Right lobe of liver (tissue), 6 donors: ENCODE data around the gene LRBA. TPM values are rescaled to one million over a fixed set of nuclear protein-coding genes. Genes with fewer than 3 reads are reported as not detected.
A peak's percentile ranks its signal among the peaks of the same experiment; 100 is the strongest.

Experiments
- ATAC-seq, 4 donors: fragments of 200-7000 bp; cut with Tn5 transposase; one replicate each; pipeline ENCODE4 v1.9.1; 2020; ENCODE audit warnings: mild to moderate bottlenecking in 4 of 4, moderate library complexity in 4 of 4
- DNase-seq, 3 donors: peaks; one replicate each; pipeline ENCODE4 v3.0.0-alpha.2; 2020
- H3K27ac ChIP-seq, 3 donors: fragments of 200-600 bp; one replicate each; pipeline ENCODE4 v1.8.0; 2022
- H3K27me3 ChIP-seq, 2 donors: fragments of 200-600 bp; one replicate each; pipeline ENCODE4 v1.8.0; 2022
- H3K36me3 ChIP-seq, 4 donors: fragments of 200-600 bp; sonication (generic) in 1 of 4; one replicate each; pipeline versions ENCODE4 v1.5.1 to v1.8.0; 2017 to 2022; ENCODE audit warnings: control low read depth in 1 of 4
- H3K4me1 ChIP-seq, 4 donors: fragments of 200-600 bp; sonication (generic) in 1 of 4; one replicate each; pipeline versions ENCODE4 v1.5.1 to v1.8.0; 2017 to 2022; ENCODE audit warnings: control low read depth in 1 of 4
- H3K4me3 ChIP-seq, 3 donors: fragments of 200-600 bp; one replicate each; pipeline ENCODE4 v1.8.0; 2022
- H3K9me3 ChIP-seq, 4 donors: fragments of 200-600 bp; sonication (generic) in 1 of 4; one replicate each; pipeline versions ENCODE4 v1.5.1 to v1.8.0; 2017 to 2022; ENCODE audit warnings: control low read depth in 1 of 4
- CTCF ChIP-seq, 4 donors: fragments of 200-600 bp in 3 of 4; fragments of 450-650 bp in 1 of 4; IDR thresholded peaks; one replicate each; pipeline versions ENCODE4 v1.5.1 to v1.8.0; 2016 to 2022; ENCODE audit warnings: antibody characterized with exemption in 4 of 4, mild to moderate bottlenecking in 2 of 4
- POLR2A ChIP-seq: fragments of 450-650 bp; IDR thresholded peaks from one replicate; pipeline ENCODE4 v1.6.1; 2017; ENCODE audit warnings: antibody characterized with exemption, mild to moderate bottlenecking
- whole genome bisulfite sequencing: methylation state at CpG from one replicate; pipeline ENCODE4 v1.1.6; 2018; ENCODE audit warnings: low coverage, low lambda C conversion rate; ENCODE audit not compliant: insufficient coverage; ENCODE audit errors: missing lambda C conversion rate; 5-methylcytosine and 5-hydroxymethylcytosine counted together
- intact Hi-C, 2 donors: fragments of 100-400 bp; cut with DNase I; formaldehyde crosslinking; loops; one replicate each; pipeline versions ENCODE4 v1.11.2 to v1.14.1; 2022
- total RNA-seq, 6 experiments: library from RNA; depleted of rRNA in 2 of 6; stranded (reverse); fragments of >200 nt in 2 of 6; fragmentation: NEBNext Ultra II Directional in 3 of 6; extraction: Animal tissue kit (Norgen Biotek cat#: 25700) in 3 of 6; gene quantifications; one replicate each; pipeline versions ENCODE4 v1.1.0 to v1.2.4, GENCODE V29; 2016 to 2023
- donor health status: DM: no; HTN: yes; CAD: no.
- donor health status: DM: no; HTN: no; CAD: no.
- donor health status: DM: no; HTN: no; CAD: no.
- donor health status: DM: no; HTN: yes; CAD: no.
- donor health status: DM: no; HTN: yes; CAD: no.

Gene LRBA
- total RNA-seq, 6 experiments from 2014 or later = 18.9 to 48.1 (median 24.5) TPM

GRCh38 chr4:150867148-150867547, 147.9 kb downstream of the LRBA start:
- Histone ChIP-seq H3K36me3 (no peaks in the 10 kb centered on the region), H3K9me3 (no peaks in the 10 kb centered on the region), H3K4me3 (no peak overlapping the region), H3K27ac (no peak overlapping the region), H3K4me1 (no peaks in the 10 kb centered on the region), H3K27me3 (no peaks in the 10 kb centered on the region)
- intact Hi-C loops = no loop called here
- WGBS = 10% methylated on average over 4 of the region's 4 CpGs
- ATAC-seq = peak; percentile 91 to 98 (median 94)
- TF ChIP-seq POLR2A = no peak
- TF ChIP-seq CTCF (IDR thresholded peaks at IDR 0.05) = peak; percentile 55 to 70 (median 63)
- DNase-seq = no peak

GRCh38 chr4:150863456-150863855, 151.6 kb downstream of the LRBA start:
- no peaks in the 10 kb centered on the region for H3K4me1 ChIP-seq
- H3K4me3 ChIP-seq = no peak overlapping the region
- intact Hi-C loops = no loop called here
- ATAC-seq (peak in 1 of 4 donors; percentile 22), DNase-seq (no peak)
- no peaks in the 10 kb centered on the region for H3K27me3 ChIP-seq
- 87% methylated on average over 7 of the region's 7 CpGs for WGBS
- H3K9me3 ChIP-seq = no peaks in the 10 kb centered on the region
- no peaks in the 10 kb centered on the region for H3K36me3 ChIP-seq
- H3K27ac ChIP-seq = no peak overlapping the region
- no peak for TF ChIP-seq POLR2A
- no peak for TF ChIP-seq CTCF (IDR thresholded peaks at IDR 0.05)

- no peaks in the 10 kb centered on the region for H3K4me1 ChIP-seq
- no peaks in the 10 kb centered on the region for H3K27me3 ChIP-seq
- WGBS = 70% methylated on average over 2 of the region's 5 CpGs
- H3K36me3 ChIP-seq = no peaks in the 10 kb centered on the region
- no peak overlapping the region for H3K27ac ChIP-seq
- TF ChIP-seq CTCF (IDR thresholded peaks at IDR 0.05) (no peak), POLR2A (no peak)
- H3K4me3 ChIP-seq = no peak overlapping the region
- DNase-seq = no peak
- H3K9me3 ChIP-seq = no peaks in the 10 kb centered on the region
- intact Hi-C loops = no loop called here
- no peak for ATAC-seq
These were observed 152.3 kb downstream of the LRBA start for GRCh38 chr4:150862829-150863228.

GRCh38 chr4:150859453-150859852, 155.6 kb downstream of the LRBA start:
- H3K4me3 ChIP-seq = no peak overlapping the region
- TF ChIP-seq POLR2A (no peak), CTCF (IDR thresholded peaks at IDR 0.05) (no peak)
- ATAC-seq = no peak
- H3K36me3 ChIP-seq = no peaks in the 10 kb centered on the region
- intact Hi-C loops = no loop called here
- no peaks in the 10 kb centered on the region for H3K27me3 ChIP-seq
- DNase-seq = no peak
- no peak overlapping the region for H3K27ac ChIP-seq
- no peaks in the 10 kb centered on the region for H3K4me1 ChIP-seq
- no peaks in the 10 kb centered on the region for H3K9me3 ChIP-seq
- whole genome bisulfite sequencing = 33% methylated on average over 1 of the region's 1 CpG

- Histone ChIP-seq H3K27me3 (no peaks in the 10 kb centered on the region), H3K27ac (no peak overlapping the region), H3K36me3 (peaks cover 0 to 2% (median 0%) of the 10 kb centered on the region in 4 donors), H3K4me3 (no peak overlapping the region), H3K9me3 (no peaks in the 10 kb centered on the region), H3K4me1 (no peaks in the 10 kb centered on the region)
- WGBS = 100% methylated on average over 1 of the region's 1 CpG
- ATAC-seq (no peak), DNase-seq (no peak)
- intact Hi-C loops = no loop called here
- no peak for TF ChIP-seq CTCF (IDR thresholded peaks at IDR 0.05)
- TF ChIP-seq POLR2A = no peak
These were observed 159.0 kb downstream of the LRBA start for GRCh38 chr4:150855981-150856510.
